Measurements from ENCODE around the gene CCDC197.

GRCh38 chr14:94020267-94020666 is 23.2 kb downstream of the CCDC197 start:
- TF ChIP-seq SUZ12 (IDR thresholded peaks at IDR 0.05) (no peak), LEF1 (IDR thresholded peaks at IDR 0.05; ENCODE audit: borderline replicate concordance) (no peak), TARDBP (IDR thresholded peaks at IDR 0.05) (no peak), BHLHE40 (IDR thresholded peaks at IDR 0.05; ENCODE audit: borderline replicate concordance) (no peak), PKNOX1 (IDR thresholded peaks at IDR 0.05) (no peak), FOXM1 (IDR thresholded peaks at IDR 0.05; ENCODE audit: borderline replicate concordance) (no peak), HDGF (IDR thresholded peaks at IDR 0.05; ENCODE audit: borderline replicate concordance) (no peak), ELF4 (IDR thresholded peaks at IDR 0.05) (no peak), FOXK2 (IDR thresholded peaks at IDR 0.05) (no peak)

Data from HEK293T (cell line).